GM12878 (cell line): ENCODE measurements around the gene CHRM5. TPM values are rescaled to one million over a fixed set of nuclear protein-coding genes. Genes with fewer than 3 reads are reported as not detected.

Experiments used
- BCLAF1 ChIP-seq: fragments of 450-650 bp; IDR thresholded peaks from 2 replicates; pipeline ENCODE4 v1.6.1; 2017; ENCODE audit warnings: antibody characterized with exemption, mild to moderate bottlenecking, moderate library complexity
- CBX5 ChIP-seq: sonication (generic); IDR thresholded peaks from 2 replicates; pipeline ENCODE4 v1.6.1; 2016; ENCODE audit warnings: low read depth, moderate library complexity, mild to moderate bottlenecking, inconsistent platforms
- CEBPB ChIP-seq, 2 experiments: fragments of 150-350 bp in 1 of 2; IDR thresholded peaks; 2 replicates each; pipeline ENCODE4 v1.6.1; 2012 to 2014; ENCODE audit warnings: low read depth in 2 of 2, low read length in 2 of 2, borderline replicate concordance in 1 of 2, inconsistent platforms in 1 of 2
- CHD1 ChIP-seq: IDR thresholded peaks from 2 replicates; pipeline ENCODE4 v1.6.1; 2012; ENCODE audit warnings: low read depth, low read length, improper control_type of control experiment
- EED ChIP-seq: sonication (generic); IDR thresholded peaks from 2 replicates; pipeline ENCODE4 v1.6.1; 2016; ENCODE audit warnings: antibody characterized with exemption, low read depth
- ESRRA ChIP-seq: IDR thresholded peaks from 2 replicates; pipeline ENCODE4 v1.6.1; 2012; ENCODE audit warnings: mild to moderate bottlenecking, low read length, improper control_type of control experiment
- EZH2 ChIP-seq: IDR thresholded peaks from 2 replicates; pipeline ENCODE4 v1.6.1; 2012; ENCODE audit warnings: low read depth, mild to moderate bottlenecking, control low read depth, inconsistent platforms, low read length, borderline replicate concordance; ENCODE audit not compliant: control insufficient read depth
- FOXM1 ChIP-seq: IDR thresholded peaks from 2 replicates; pipeline ENCODE4 v1.6.1; 2012; ENCODE audit warnings: low read depth, mild to moderate bottlenecking, inconsistent platforms, low read length, moderate library complexity
- MTA3 ChIP-seq: IDR thresholded peaks from 2 replicates; pipeline ENCODE4 v1.6.1; 2012; ENCODE audit warnings: low read length, inconsistent platforms, borderline replicate concordance
- NFIC ChIP-seq: IDR thresholded peaks from 2 replicates; pipeline ENCODE4 v1.6.1; 2012; ENCODE audit warnings: low read depth, mild to moderate bottlenecking, inconsistent platforms, low read length, moderate library complexity
- NRF1 ChIP-seq: conservative IDR thresholded peaks from 2 replicates; pipeline ENCODE4 v1.6.1; 2011; ENCODE audit warnings: mild to moderate bottlenecking, low read depth, low read length, improper control_type of control experiment
- PAX5 ChIP-seq: IDR thresholded peaks from 2 replicates; pipeline ENCODE4 v1.6.1; 2011; ENCODE audit warnings: low read depth, low read length, borderline replicate concordance
- SKIL ChIP-seq: fragments of 450-650 bp; IDR thresholded peaks from 2 replicates; pipeline ENCODE4 v1.6.1; 2017; ENCODE audit warnings: mild to moderate bottlenecking, low read depth, inconsistent platforms; ENCODE audit not compliant: poor library complexity, severe bottlenecking
- SMARCA5 ChIP-seq: fragments of 450-650 bp; IDR thresholded peaks from 2 replicates; pipeline ENCODE4 v1.6.1; 2017; ENCODE audit warnings: mild to moderate bottlenecking
- SREBF2 ChIP-seq: IDR thresholded peaks from 2 replicates; pipeline ENCODE4 v1.6.1; 2012; ENCODE audit warnings: mild to moderate bottlenecking, low read length
- SRF ChIP-seq, 2 experiments: IDR thresholded peaks; 2 replicates each; pipeline ENCODE4 v1.6.1; 2011; ENCODE audit warnings: low read depth in 2 of 2, low read length in 2 of 2, mild to moderate bottlenecking in 1 of 2, moderate library complexity in 1 of 2
- SUPT20H ChIP-seq: IDR thresholded peaks from 2 replicates; pipeline ENCODE4 v1.6.1; 2011; ENCODE audit warnings: low read depth, mild to moderate bottlenecking, low read length, moderate library complexity, borderline replicate concordance; ENCODE audit not compliant: control insufficient read depth
- TBL1XR1 ChIP-seq: IDR thresholded peaks from 2 replicates; pipeline ENCODE4 v1.6.1; 2012; ENCODE audit warnings: low read depth, low read length, improper control_type of control experiment
- TCF12 ChIP-seq: IDR thresholded peaks from 2 replicates; pipeline ENCODE4 v1.6.1; 2011; ENCODE audit warnings: low read depth, mild to moderate bottlenecking, low read length
- TCF7 ChIP-seq: IDR thresholded peaks from 2 replicates; pipeline ENCODE4 v1.6.1; 2014; ENCODE audit warnings: antibody characterized with exemption, borderline replicate concordance
- polyA plus RNA-seq, 11 experiments: library from polyadenylated mRNA; depleted of rRNA in 4 of 11; unstranded in 6 of 11; stranded (reverse) in 5 of 11; fragments of >200 nt; fragmentation: Nextera tagmentation in 4 of 11; fragmentation: Illumina TruSeq in 1 of 11; extraction: Ambion mirVana in 4 of 11; extraction: Trizol in 1 of 11; gene quantifications; 1 replicate in 1 of 11; 2 replicates in 10 of 11; pipeline versions ENCODE4 v1.2.1 to v1.2.3, GENCODE V29; 2011 to 2016; ENCODE audit warnings: inconsistent platforms in 2 of 11, missing spikeins in 2 of 11, low read depth in 1 of 11
- total RNA-seq, 4 experiments: library from RNA; depleted of rRNA in 3 of 4; stranded (reverse); fragments of >200 nt in 3 of 4; fragmentation: Illumina TruSeq in 1 of 4; extraction: Trizol in 1 of 4; gene quantifications; 2 replicates each; pipeline versions ENCODE4 v1.2.1 to v1.2.3, GENCODE V29; 2013 to 2021
- TF ChIP-seq, protein P1 (sequence below): fragments of 450-650 bp; IDR thresholded peaks from 2 replicates; pipeline ENCODE4 v1.6.1; 2017; ENCODE audit warnings: borderline replicate concordance
- TF ChIP-seq, protein P2 (sequence below): fragments of 450-650 bp; IDR thresholded peaks from 2 replicates; pipeline ENCODE4 v1.6.1; 2017; ENCODE audit warnings: low read depth, mild to moderate bottlenecking, moderate library complexity

The CHRM5 gene
- total and polyA plus RNA-seq, 10 of the 15 experiments (the other 5 are each of a cell fraction or from before 2014, with no cell fraction given): 0.01 to 0.10 (median 0.04) TPM; not detected in 6

DNA sequence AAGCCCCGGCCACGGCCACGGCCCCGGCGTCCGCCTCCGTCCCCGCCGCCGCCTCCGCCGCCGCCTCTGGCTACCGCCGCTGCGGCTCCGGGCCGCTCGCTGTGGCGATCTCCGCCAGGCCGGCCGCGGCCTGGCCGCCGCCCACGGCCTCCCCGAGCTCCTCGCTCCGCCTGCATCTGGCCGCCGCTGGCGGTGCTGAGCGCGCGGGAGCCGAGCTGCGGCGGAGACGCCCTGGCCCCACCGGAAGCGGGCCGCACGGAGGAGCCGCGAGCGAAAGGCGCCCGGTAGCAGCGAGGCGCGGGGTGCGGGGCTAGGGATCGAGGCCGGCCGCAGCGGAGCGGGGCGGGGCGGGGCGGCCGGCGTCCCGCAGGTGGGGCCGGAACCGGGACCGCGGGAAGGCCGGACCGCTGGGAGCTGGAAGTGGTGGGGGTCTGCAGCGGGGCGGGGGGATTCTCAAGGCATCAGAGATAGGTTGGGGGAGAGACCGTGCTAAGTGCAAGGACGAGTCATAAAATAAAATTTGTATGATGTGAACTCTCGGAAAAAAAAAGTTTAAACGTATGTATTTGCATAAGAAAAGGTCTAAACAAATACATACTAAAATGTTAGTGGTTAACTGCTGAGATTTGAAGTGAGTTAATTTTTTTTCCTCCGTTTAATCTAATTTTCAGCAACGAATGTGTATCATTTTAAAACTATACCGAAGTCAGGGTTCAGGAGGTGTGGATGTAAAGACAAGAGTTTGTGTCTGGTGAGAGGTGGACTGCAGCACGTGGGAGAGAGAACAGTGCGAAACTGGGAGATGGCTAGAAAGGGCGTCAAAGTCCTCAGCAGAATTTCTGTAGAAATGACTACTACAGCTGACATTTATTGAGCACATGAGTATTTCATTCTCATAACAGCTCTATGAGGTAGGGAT lies 70.8 kb downstream of the CHRM5 start, which contains the start of gene AVEN (continued):
- no peak for TF ChIP-seq MTA3
- TF ChIP-seq, protein P1, sequence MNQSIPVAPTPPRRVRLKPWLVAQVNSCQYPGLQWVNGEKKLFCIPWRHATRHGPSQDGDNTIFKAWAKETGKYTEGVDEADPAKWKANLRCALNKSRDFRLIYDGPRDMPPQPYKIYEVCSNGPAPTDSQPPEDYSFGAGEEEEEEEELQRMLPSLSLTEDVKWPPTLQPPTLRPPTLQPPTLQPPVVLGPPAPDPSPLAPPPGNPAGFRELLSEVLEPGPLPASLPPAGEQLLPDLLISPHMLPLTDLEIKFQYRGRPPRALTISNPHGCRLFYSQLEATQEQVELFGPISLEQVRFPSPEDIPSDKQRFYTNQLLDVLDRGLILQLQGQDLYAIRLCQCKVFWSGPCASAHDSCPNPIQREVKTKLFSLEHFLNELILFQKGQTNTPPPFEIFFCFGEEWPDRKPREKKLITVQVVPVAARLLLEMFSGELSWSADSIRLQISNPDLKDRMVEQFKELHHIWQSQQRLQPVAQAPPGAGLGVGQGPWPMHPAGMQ: no peak
- no peak for TF ChIP-seq TBL1XR1
- TF ChIP-seq SKIL: no peak
- TF ChIP-seq FOXM1: no peak
- no peak for TF ChIP-seq ESRRA
- TF ChIP-seq SREBF2: no peak
- no peak for TF ChIP-seq CBX5
- no peak for TF ChIP-seq EZH2
- TF ChIP-seq TCF7: no peak
- TF ChIP-seq PAX5: no peak
- TF ChIP-seq EED: no peak
- TF ChIP-seq SUPT20H: no peak
- no peak for TF ChIP-seq BCLAF1
- TF ChIP-seq CEBPB (IDR thresholded peaks at IDR 0.05; ENCODE audit: borderline replicate concordance in 1 of 2, low read depth in 2 of 2, low read length in 2 of 2): no peak
- TF ChIP-seq NFIC: no peak
- no peak for TF ChIP-seq TCF12
- 0 out of 2 replicates have a peak, but pooled peaks have one; percentile 68 for TF ChIP-seq SMARCA5
- TF ChIP-seq, protein P2, sequence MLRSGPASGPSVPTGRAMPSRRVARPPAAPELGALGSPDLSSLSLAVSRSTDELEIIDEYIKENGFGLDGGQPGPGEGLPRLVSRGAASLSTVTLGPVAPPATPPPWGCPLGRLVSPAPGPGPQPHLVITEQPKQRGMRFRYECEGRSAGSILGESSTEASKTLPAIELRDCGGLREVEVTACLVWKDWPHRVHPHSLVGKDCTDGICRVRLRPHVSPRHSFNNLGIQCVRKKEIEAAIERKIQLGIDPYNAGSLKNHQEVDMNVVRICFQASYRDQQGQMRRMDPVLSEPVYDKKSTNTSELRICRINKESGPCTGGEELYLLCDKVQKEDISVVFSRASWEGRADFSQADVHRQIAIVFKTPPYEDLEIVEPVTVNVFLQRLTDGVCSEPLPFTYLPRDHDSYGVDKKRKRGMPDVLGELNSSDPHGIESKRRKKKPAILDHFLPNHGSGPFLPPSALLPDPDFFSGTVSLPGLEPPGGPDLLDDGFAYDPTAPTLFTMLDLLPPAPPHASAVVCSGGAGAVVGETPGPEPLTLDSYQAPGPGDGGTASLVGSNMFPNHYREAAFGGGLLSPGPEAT: no peak; the same call in 1 of the 2 replicates
- no peak for TF ChIP-seq CHD1
- TF ChIP-seq SRF (IDR thresholded peaks at IDR 0.05; ENCODE audit: low read depth in 2 of 2, low read length in 2 of 2): no peak
- no peak for TF ChIP-seq NRF1
